ENCODE data around the gene OR5L1. TPM values are rescaled to one million over a fixed set of nuclear protein-coding genes. Genes with fewer than 3 reads are reported as not detected.

The OR5L1 gene
- not detected for total RNA-seq
- not detected for polyA plus RNA-seq
- long read RNA-seq, donor 1: 0 reads
- long read RNA-seq, donor 2: 0 reads
- long read RNA-seq, donor 3: 0 reads
- long read RNA-seq, donor 4: 0 reads
- long read RNA-seq, donor 5: 0 reads
- long read RNA-seq, donor 6: 0 reads
- long read RNA-seq, donor 7: 0 reads
- long read RNA-seq, donor 8: 0 reads
- long read RNA-seq, donor 9: 0 reads
- long read RNA-seq, donor 10: 0 reads

DNA sequence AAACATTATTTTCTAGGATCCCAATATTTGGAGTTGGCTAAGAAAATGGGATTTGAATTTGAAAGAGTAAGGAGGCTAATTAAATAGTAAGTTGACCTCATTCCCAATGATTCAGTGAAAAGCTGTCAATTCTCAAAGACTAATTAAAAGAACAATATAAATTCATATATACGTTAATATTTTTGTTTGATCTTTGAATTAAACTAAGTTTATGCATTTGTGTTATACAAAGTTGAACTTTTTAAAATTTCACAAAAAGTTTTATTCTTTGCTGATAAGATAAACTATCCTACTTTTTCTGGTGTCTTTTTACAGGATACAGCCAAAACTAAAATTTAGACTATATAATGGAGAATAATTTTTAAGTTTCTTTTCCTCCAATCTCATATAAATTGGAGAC is at the start of gene OR5L1:
OR5L1 (plus strand) TSS at position 301 of the 400 bp plus-strand sequence. CDS start 100 bp downstream, outside the sequence.
- intact Hi-C loops (cut with DNase I): no loop called here
- no peak for DNase-seq

DNA sequence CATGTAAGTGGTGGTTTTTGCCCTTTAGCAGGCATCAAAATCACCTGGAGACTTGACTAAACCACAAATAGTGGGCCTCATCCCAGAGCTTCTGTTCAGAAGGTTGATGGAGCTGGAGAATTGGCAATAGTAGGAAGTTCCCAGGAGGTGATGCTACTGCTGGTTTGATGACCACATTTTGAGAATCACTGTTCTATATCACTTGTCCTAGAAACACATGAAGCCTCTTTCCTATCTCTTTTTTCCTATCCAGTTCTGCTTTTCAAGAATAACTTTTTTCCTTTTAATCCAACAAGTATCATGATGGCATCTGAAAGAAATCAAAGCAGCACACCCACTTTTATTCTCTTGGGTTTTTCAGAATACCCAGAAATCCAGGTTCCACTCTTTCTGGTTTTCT is 38.0 kb upstream of the OR5L1 start, which contains the start of gene OR5D13:
OR5D13 (plus strand) TSS at position 301 of the 400 bp plus-strand sequence; CDS start at position 301, 0 bp downstream.
- Histone ChIP-seq H3K4me1 (replicated peaks in 1 of 2) (no peaks in the 10 kb centered on the region), H3K4me3 (no peak within 1 kb of the TSS), H3K36me3 (replicated peaks in 1 of 2) (no peaks in the 10 kb centered on the region), H3K27ac (no peak within 1 kb of the TSS), H3K27me3 (no peaks in the 10 kb centered on the region), H3K9me3 (replicated peaks in 1 of 3) (no peaks in the 10 kb centered on the region)
- DNase-seq: no peak
- TF ChIP-seq POLR2A (IDR thresholded peaks at IDR 0.05) (no peak), CTCF (IDR thresholded peaks at IDR 0.05) (no peak)
- intact Hi-C loops (cut with DNase I): no loop called here

More for the DNA sequence above, at the start of gene OR5L1:
- Histone ChIP-seq H3K27me3 (no peaks in the 10 kb centered on the region), H3K27ac (no peak within 1 kb of the TSS), H3K4me3 (no peak within 1 kb of the TSS), H3K36me3 (replicated peaks in 1 of 2) (no peaks in the 10 kb centered on the region), H3K4me1 (replicated peaks in 1 of 2) (no peaks in the 10 kb centered on the region), H3K9me3 (replicated peaks in 1 of 3) (peaks cover 0 to 6% (median 0%) of the 10 kb centered on the region in 3 donors)
- WGBS, 4 donors: 42 to 81% (median 78%) methylated on average over 1 of the region's 1 CpG
- TF ChIP-seq POLR2A (IDR thresholded peaks at IDR 0.05) (no peak), CTCF (IDR thresholded peaks at IDR 0.05) (no peak)

GRCh38 chr11:55791606-55792005 is 19.6 kb upstream of the OR5L1 start:
- Histone ChIP-seq H3K4me3 (no peak overlapping the region), H3K36me3 (replicated peaks in 1 of 2) (no peaks in the 10 kb centered on the region), H3K9me3 (replicated peaks in 1 of 3) (no peaks in the 10 kb centered on the region), H3K27ac (no peak overlapping the region), H3K4me1 (replicated peaks in 1 of 2) (no peaks in the 10 kb centered on the region), H3K27me3 (no peaks in the 10 kb centered on the region)
- TF ChIP-seq POLR2A (IDR thresholded peaks at IDR 0.05) (no peak), CTCF (IDR thresholded peaks at IDR 0.05) (no peak)
- intact Hi-C loops (cut with DNase I): no loop called here
- WGBS, 4 donors: 77 to 89% (median 83%) methylated on average over 1 of the region's 1 CpG
- no peak for DNase-seq

DNA sequence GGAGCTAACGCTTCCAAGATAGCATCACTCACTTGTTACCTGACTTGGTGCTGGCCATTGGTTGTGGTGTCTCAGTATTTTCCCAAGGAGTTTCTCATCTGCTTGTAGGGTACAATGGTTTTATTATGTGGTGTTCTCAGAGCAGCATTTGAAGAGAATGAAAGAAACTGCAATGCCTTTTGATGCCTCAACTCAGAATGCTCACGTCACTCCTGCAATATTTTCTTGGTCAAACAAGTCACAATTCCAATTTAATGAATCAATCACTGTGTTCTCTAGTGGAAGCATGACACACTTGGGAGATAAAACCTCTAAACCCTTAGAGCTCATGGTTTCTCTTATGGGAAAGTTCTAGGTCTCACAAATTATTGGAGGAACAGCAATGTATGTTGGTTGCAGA is 17.8 kb upstream of the OR5L1 start:
- TF ChIP-seq POLR2A (IDR thresholded peaks at IDR 0.05): no peak
- TF ChIP-seq CTCF (IDR thresholded peaks at IDR 0.05): no peak
- no peaks in the 10 kb centered on the region for H3K4me1 ChIP-seq (replicated peaks in 1 of 2)
- no peaks in the 10 kb centered on the region for H3K36me3 ChIP-seq (replicated peaks in 1 of 2)
- no peaks in the 10 kb centered on the region for H3K9me3 ChIP-seq (replicated peaks in 1 of 3)
- H3K27me3 ChIP-seq: no peaks in the 10 kb centered on the region
- no peak overlapping the region for H3K4me3 ChIP-seq
- intact Hi-C loops (cut with DNase I): no loop called here
- DNase-seq: no peak
- 39 to 77% (median 54%) methylated on average over 2 of the region's 2 CpGs for WGBS, 4 donors
- no peak overlapping the region for H3K27ac ChIP-seq

Measured in adrenal gland (tissue), 19 donors.